HG03175 (cell line): ENCODE results near the gene SLC25A1.

Source experiments
- ATAC-seq: cut with Tn5 transposase; IDR thresholded peaks from one replicate; pipeline ENCODE4 v1.9.1; 2021; ENCODE audit warnings: mild to moderate bottlenecking, moderate library complexity; ENCODE audit not compliant: unreplicated experiment

The SLC25A1 gene

DNA sequence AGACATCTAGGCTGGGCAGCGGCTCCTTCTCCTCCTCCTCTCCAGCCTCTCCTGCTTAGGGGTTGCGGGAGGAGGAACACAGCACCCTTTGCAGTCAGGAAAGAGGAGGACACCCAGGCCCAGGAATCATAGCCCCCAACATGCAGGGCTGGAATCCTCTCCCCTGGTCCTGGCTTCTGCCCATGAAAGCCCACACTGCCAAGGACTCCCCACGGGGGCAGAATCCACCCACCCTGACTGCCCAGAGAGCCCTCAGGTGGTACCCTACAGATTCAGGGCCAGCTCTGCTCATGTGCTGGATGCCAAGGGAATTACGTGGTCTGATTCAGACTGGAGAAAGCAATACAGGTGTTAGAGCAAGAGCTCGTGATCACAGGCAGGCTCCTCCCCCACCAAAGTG, 38.6 kb downstream of the SLC25A1 start:
- no peak for ATAC-seq

DNA sequence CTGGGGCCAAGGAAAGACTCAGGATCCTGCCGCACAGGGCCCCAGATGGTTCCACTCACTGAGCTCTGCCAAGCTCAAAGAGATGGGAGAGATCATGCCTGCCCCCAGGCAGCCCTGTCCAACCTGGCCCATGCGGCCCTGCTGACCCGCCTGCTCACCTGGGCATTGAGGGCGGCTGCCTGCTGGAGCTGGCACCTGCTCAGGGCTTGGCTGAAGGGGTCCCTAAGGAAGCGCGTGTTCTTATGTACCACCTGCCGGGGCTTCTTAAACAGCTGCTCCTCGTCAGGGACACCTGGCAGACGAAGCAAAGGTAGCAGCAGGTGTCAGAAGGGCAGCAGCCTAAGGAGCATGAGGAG, 39.6 kb downstream of the SLC25A1 start:
- ATAC-seq, result no peak

DNA sequence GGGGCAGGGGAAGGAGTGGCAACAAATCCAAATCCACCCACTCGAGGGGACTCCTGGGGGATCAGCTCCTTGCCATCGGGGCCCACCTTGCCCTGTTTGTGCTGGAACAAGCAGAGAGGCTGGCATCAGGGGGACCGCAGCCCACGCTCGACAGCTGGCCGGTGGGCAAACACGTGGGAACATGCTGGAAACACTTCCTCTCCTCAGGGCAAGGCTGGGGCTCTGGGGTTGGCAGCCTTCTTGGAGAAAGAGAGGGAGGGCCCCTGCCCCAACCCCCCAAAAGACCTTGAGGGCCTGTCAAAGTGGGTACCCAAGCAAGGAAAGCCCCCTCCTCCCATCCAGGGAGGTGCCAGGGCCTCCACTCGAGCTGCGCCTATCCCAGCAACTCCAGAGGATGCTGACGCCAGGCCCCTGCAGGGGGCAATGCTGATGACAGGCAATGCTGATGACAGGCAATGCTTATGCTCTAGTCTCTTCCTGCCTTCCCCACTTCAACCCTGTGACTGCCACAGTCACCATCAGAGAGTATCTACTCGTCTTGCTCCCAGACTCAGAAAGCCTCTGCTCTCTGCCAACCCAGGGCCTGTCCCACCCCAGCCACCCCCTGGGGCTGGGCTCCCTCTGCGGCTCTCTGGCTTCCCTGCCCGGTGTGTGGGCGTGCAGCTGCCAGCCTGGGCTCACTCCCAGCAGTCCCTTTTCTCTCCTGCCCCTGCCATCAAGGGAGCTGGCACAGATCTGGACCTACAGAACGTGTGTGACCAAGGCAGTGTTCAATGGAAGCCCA, 40.1 kb downstream of the SLC25A1 start:
- no peak for ATAC-seq

DNA sequence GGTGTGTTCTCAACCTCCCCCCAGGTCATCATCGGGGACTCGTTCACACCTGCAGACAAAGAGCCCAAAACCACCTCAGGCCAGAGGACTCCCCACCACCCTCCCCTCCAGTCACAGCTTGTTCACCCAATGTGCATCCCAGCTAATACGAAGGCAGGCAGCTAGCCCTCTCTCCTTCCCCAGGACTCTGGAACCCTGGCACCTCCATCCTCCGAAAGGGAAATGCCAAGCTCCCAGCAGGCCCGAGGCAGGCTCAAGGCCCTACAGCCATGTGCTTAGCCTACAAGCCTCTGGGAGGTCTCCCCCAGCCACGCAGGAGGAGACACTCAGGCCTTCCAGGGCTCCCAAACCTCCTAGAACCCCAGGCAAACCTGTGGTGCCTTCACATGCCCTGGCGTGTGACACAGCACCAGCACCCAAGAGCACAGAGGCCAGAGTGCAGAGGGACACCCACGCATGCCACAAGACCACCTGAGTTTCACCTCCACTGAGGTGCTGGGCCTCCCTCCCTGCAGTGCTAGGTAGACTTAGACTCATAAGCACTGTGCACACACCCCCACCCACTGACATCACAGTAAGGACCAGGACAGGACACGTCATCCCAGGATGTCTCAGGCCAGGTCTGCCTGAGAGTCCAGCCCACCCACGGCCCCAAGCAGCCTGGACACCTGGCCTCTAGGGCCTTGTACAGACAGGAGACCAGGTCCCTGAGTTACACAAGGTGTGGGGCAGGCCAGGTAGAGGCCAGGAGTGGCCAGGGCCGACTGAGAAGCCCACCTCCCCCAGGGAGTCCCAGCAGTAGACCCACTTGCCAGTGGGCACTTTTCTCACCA, 40.9 kb downstream of the SLC25A1 start:
- no peak for ATAC-seq

DNA sequence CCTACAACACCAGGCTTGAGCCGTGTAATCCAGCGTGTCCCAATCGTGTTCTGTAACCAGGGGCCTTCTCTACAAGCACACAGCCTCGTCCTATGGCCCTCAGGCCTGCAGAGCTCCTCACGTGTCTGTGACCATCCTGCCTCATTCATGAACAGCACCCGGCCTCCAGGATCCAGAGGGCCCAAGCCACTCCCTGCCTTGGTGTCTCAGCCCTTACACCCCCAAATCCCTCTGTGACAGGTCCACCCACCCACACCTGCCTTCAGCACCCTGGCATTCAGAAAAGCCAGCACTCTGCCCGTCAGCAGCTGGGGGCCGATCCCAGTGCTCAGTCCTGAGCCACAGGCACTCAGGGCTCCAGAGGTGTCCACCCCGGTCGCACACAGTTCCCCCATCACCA, 41.6 kb downstream of the SLC25A1 start:
- ATAC-seq, result no peak

DNA sequence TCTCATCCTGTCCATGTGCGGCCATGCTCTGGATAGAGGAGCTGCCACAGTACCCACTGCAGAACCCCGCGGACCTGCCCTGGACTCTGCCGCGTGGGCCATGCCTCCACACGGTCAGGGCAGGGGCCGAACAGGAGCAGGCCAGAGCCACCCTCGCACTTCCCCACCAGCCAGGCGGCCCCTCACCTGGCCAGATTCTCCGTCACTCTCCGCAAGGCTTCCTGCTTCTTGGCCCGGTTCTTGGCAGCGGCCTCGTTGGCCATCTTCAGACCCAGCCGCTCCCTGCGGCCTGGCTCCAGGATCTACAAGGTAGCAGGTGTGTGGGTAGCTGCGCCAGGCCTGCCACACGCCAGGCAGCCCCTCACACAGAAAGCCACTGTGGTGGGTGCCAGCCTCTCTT, 43.7 kb downstream of the SLC25A1 start:
- ATAC-seq, result no peak

DNA sequence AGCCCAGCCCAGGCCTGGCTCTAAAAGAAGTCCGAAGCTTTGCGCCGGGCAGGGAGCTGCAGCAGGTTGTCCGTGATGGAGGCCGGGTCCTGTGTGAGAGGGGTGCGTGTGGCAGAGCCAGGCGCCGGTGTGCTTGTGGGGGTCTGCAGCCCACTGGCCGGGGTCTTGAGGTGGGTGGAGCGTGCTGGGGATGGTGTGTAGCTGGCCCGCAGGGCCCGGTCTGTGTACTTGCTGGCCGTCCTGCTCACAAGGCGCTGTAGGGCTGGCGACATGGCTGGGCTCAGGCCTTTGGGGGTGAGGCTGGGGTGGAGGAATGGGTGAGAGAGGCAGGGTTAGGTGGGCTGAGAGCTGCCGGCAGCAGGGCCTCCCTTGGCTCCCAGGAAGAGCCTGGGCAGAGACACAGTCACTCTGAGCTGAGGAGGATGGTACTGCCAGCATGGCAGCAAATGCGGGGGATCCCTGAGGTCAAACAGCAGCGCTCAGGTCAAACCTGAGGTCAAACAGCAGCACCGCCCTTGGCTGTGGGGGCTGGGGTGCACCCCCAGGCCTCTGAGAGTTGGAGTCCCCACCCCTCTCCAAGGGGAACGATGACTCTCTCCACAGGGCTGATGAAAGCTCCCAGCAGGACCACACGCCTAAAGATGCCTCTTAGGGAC, 44.2 kb downstream of the SLC25A1 start:
- ATAC-seq, result no peak

DNA sequence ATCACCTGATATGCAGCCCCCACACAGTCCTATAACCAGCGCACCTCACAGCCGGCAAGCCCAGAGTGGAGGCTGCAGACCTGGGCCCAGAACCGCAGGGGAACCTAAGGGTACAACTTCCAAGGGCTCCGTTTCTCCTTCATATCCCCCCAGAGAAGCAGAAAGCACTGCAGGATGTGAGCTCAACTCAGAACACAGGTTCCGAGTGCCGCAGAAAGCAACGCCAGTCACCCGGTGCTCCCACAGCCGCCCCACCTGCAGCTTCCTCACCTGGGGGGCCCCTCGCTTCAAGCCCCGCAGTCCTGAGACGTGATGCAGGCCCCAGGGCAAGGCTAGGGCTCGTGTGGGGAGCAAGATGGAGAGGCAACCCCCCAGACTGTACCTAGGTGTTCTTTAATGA, 45.0 kb downstream of the SLC25A1 start:
- ATAC-seq, result no peak

DNA sequence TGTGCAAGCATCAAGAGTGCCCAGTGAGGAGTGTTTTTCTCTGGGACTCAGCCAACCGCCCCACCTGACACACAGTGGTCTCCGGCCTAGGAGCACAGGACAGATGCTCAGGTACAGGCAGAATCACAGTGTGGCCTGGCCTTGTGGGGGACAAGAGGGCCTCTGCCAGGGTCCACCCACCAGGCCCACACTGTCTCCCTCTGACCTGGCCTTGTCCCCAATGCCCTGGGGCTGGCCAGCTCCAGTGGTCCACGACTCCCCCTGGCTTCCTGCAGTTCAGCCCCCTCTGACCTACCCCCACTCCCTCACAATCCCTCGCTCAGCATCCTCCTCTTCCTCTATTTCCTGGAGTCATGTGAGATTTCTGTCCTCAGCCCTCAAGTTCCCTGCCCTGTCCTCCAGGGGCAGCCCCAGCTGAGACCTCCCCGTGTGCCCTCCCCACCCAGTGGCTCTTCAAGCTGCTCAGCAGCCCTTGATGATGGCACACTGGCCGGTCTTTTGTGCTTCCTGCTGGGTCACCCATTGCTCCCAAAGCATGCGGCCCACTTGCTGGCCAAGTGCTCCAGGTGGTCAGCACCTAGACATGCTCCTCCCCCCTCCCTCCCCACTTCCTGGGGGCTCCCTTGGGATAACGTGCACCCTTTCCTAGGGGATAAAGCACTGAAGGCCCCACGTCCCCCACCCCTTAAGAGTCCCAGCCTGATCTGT, 45.7 kb downstream of the SLC25A1 start:
- no peak for ATAC-seq

DNA sequence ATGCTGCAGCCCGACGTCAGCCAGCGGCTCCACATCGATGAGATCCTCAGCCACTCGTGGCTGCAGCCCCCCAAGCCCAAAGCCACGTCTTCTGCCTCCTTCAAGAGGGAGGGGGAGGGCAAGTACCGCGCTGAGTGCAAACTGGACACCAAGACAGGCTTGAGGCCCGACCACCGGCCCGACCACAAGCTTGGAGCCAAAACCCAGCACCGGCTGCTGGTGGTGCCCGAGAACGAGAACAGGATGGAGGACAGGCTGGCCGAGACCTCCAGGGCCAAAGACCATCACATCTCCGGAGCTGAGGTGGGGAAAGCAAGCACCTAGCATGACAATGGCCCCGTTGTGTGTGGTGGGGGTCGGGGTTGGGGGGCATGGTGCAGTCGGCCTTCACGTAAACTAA, 46.4 kb downstream of the SLC25A1 start:
- ATAC-seq, result no peak

DNA sequence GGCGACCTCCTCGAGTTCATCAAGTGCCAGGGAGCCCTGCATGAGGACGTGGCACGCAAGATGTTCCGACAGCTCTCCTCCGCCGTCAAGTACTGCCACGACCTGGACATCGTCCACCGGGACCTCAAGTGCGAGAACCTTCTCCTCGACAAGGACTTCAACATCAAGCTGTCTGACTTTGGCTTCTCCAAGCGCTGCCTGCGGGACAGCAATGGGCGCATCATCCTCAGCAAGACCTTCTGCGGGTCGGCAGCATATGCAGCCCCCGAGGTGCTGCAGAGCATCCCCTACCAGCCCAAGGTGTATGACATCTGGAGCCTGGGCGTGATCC, 46.9 kb downstream of the SLC25A1 start:
- no peak for ATAC-seq

DNA sequence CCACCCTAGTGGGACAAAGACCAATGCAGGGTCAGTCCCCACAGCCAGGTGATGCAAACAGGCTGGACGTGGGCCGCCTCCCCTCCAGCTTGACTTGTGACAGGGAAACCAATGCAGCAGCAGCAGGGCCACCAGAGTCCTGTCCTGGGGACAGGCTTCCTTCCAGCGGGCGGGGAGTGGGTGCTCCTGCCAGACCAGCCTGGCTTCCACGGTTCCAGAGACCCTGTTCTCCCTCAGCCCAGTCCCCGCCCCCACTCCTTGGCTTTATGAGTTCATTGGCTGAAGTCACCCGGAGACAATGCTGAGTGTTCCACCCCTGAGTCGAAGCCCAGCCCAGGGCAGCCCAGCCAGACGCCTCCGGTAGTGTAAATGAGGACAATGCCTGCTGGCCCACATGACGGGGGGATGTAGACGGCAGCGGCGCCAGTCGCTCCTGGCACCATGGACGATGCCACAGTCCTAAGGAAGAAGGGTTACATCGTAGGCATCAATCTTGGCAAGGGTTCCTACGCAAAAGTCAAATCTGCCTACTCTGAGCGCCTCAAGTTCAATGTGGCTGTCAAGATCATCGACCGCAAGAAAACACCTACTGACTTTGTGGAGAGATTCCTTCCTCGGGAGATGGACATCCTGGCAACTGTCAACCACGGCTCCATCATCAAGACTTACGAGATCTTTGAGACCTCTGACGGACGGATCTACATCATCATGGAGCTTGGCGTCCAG, 47.4 kb downstream of the SLC25A1 start, which contains the start of gene TSSK2:
TSSK2 (plus strand) TSS at position 350 of the 726 bp plus-strand sequence; CDS start at position 442, 92 bp downstream.
- ATAC-seq, result no peak

DNA sequence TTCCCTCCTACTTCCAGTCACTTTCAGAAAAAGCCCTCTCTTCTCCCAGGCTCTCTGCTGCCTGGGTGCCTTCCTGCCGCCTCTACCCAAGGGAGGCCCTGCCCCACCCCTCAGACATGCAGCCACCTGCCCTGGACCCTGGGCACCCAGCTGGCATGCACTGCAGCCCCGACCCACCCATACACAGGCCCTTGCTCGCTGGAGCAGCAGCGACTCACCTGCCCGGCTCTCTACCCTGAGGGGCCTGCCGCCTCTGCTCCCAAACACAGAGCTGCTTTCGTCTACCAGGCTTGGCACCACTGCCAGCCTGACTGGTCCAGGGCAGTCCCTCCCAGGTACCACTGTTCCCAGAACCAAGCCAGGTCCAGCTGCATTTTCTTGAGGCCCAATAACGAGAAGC, 48.7 kb downstream of the SLC25A1 start:
- ATAC-seq, result no peak

DNA sequence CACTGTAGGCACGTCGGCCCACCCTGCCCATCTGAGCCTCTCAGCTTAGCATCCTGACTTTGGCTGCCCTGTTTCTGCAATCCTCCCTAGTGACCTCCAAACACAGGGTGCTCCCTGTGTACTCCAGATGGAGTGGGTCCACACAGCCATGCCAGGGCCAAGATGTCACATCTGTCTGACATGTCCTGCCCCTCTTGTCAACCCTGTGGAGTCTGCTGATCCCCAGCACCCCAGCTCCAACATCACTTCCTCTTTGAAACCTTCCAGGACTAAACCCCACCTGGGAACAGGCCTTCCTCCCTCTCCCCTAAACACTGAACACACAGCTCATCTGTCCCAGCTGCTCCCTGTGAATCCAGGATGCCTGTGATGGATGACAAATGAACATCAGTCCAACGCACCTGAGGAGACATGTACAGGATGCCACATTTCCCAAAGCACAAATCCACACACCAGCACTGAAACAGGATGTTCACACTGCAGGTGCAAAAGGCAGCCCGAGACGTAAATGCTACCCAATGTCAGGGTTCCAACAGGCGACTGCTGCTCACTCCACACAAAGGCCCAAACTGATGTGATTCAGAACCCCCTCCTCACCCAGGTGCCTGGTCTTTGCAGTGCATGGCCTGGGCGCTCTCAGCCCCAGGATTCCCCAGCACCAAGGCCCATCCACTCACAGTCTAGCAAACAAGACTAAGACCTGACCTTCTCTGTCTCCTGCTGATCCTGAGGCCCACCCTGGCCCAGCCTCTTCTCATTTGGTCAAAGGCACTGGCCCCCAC, 49.4 kb downstream of the SLC25A1 start:
- ATAC-seq, result no peak

DNA sequence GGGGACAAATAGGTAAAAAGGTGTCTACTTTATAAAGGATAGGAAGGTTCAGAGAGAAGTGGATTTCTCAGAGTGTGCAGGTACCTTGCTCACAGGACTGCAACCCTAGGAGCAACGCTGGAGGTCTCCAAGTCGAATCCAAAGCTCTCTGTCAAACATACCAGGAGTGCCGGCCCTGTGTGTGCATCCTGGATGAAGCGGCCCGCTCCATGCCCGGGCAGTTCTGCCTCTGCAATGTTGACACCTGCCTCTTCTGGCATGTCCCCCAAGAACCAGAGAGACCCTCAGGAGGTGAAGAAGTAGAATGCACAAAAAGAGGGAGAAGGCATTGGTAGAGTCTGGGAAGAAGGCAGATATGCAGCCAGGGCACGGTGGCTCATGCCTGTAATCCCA, 50.5 kb downstream of the SLC25A1 start:
- ATAC-seq, result no peak

DNA sequence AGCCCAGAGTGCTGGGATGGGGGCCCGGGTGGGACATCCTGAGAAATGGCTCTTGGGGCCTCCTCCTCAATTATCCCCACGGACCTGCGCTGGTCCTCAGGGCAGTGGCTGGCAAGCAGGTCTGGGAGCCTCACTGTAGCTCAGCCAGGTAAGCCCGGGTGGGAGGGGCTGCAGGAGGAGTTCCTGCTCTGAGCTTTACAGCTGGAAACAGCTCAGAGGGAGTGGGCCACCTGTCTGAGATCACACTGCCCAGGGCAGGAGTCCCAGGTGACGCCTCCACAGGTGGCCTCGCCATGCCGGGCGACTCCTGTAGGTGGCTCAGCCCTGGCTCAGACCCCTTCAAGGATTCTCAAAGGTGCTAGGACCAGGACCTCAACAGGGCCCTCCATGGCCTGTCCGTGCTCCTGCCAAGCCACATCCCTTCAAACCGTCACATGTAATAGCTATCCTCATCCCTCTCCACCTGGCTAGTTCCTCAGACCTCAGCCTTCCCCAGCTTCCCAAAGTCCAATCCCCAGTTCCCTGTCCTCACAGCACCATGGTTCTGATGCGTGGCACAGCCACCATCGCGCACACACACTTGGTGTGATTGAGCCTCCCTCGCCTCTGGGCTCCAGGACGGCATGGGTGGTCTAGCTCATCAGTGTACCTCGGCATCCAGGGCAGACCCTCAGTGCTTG, 51.1 kb downstream of the SLC25A1 start:
- ATAC-seq, result no peak

DNA sequence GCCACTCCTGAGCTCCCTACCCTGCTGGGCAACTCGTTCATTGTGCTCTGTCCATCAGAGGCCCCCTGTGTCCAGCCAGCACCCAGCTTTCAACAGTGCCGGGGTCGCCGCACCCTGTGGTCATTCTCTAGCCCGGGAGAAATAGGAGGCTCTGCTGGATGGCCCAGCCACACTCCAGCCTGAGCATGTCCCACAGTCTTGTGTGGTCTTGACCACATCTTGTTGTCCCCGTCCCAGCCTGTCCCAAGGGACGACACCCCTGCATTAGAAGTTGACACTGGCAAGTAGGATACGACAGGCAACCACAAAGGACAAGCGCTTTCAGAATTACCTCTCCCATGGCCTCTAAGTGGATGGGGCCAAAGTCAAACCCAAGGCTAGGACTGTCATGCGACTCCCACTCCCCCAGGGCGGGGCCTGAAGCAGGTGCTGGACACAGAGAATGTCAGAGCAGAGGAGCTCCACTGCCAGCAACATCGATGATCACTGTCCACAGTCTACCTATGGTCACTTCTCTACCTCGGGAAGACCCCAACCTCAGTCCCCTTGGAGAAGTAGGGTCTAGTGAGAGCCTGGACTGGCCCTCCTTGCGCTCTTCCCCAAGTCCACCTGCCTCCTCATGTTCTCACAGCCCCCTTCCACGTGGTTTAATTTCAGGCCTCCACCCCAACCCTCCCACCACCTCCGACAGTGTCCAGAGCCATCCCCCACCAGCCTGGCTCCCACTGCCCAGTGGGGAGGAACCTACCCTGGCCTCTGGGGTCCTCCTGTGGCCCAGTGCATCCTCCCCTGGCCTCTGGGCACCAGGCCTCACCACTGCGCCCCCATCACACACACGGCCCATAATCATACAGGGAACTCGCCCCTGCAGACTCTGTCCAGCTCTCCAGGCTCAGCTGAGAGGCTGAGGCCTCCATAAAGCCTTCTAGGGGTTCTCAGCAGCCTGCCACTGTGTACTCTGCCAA, 51.9 kb downstream of the SLC25A1 start:
- ATAC-seq, result no peak
